ENCODE results near the gene PDE6A.

DNA sequence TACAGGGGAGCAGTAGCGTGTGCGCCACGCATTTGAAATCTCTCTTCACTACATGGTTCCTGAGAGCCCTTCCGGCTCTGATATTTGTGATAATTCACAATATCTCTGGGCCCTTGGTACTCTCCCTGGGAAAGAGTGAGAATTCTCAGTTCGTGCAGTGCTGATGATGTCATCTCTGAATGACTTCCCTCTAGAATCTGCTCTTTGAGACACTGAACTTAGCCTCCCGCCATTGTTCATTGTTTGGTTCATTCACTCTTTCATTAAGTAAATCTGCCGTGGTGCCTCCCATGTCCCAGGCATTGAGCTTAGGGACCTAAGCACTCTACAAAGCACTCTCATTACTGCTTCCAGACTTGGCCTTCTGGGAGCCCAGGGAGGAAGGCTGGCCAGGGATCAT, 120.5 kb downstream of the PDE6A start:
- TF ChIP-seq PATZ1 (CRISPR knock-in tag; IDR thresholded peaks at IDR 0.05): no peak
- TF ChIP-seq POLR2AphosphoS5 (IDR thresholded peaks at IDR 0.05; ENCODE audit: low read depth, low read length): no peak
- TF ChIP-seq ETV5 (CRISPR knock-in tag; IDR thresholded peaks at IDR 0.05; ENCODE audit: borderline replicate concordance): no peak
- no peak for TF ChIP-seq CENPBD1 (CRISPR knock-in tag; IDR thresholded peaks at IDR 0.05; ENCODE audit: borderline replicate concordance, low read depth)
- no peak for TF ChIP-seq ZNF121 (CRISPR knock-in tag; IDR thresholded peaks at IDR 0.05)
